CD4-positive, alpha-beta T cell treated with Interleukin-6 at 100 ng/mL for 8 hours (primary cell): ENCODE data around the gene SERPINB12.

Experiments used
- DNase-seq: peaks from one replicate; pipeline ENCODE4 v3.0.0-alpha.2; 2020; ENCODE audit warnings: mixed read lengths, low spot score

Gene SERPINB12

DNA sequence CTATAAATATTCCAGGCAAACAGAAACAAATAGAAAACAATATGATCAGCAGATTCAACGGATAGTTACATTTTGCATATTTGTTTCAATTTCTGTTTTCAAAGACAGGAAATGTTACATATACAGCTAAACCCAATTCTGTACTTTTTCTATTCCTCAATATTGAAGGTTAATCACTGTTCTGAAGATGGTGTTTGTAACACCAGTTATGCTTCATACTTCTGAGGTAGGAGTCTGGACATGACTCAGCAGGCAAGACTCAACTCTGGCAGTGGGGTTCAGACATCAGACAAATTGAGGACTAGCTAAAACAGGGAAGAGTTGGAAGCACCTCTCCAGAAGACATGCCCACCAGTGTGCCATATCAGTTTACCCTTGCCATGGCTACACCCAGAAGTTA is 61.6 kb downstream of the SERPINB12 start:
- DNase-seq, result no peak

DNA sequence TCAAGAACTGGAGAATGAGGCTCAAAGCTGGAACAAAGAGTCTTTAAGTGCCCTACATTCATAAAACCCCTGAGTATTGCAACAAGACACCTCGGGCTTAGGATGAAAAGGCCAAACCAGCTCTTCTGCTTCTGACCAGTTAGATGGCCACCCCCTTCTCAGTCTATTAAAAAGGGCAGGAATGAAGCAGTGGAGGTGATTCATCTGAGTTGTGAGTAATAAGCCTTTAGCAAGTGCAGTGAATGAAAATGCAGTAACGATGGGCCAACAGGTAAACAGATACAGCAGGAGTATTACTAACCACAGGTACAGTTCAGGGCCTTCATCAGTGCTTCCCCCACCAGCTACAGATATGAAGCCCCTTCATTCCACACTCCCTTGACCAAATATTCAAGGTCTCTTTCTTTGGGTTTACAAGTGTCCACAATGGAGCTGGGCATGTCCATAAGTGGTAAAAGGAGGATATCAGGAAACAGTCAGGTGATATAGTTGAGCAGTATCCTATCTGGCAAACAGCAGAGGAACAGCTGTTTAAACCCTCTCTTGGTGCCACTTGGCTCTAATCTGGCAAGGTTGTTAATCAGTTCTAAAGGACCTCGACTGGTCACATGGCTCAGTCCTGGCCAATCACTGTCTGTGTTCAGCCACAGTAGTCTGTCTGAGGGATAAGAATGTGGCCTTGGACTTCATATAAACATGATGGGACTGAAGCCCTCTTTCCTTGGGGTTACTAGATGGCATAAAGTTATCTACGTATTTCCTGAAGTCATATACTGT is 62.8 kb downstream of the SERPINB12 start:
- no peak for DNase-seq

DNA sequence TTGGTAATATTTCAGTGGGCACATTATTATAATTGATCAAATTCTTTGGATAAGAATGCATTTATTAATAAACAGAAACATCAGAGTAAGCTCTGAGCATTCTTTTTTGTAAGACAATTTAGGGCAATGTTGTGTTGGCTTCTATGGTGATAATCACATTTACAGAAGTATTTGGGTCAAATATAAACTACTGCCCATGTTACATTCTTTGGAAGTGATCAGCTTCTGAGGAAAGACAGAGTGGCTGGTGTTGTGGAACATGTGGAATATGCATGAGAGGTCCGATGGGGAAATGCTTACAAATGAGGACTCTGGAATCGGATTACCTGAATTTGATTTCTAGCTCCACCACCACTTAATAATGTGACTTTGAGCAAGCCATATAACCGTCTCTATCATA is 64.4 kb downstream of the SERPINB12 start:
- no peak for DNase-seq

DNA sequence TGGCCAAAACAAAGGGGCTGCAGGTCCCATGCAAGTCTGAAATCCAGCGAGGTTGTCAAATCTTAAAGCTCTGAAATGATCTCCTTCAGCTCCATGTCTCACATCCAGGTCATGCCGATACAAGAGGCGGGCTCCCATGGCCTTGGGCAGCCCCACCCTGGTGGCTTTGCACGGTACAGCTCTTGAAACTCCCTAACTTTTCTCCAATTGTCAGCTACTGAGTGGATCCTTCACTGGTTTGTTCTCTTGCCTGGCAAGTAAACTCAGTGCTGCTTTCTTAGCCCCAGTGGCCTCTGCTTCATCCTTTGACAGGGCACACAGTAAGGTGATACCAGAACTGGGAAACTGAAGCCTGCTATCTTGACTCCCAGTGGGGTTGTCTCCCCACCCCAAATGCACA is 71.3 kb downstream of the SERPINB12 start:
- DNase-seq, result no peak

DNA sequence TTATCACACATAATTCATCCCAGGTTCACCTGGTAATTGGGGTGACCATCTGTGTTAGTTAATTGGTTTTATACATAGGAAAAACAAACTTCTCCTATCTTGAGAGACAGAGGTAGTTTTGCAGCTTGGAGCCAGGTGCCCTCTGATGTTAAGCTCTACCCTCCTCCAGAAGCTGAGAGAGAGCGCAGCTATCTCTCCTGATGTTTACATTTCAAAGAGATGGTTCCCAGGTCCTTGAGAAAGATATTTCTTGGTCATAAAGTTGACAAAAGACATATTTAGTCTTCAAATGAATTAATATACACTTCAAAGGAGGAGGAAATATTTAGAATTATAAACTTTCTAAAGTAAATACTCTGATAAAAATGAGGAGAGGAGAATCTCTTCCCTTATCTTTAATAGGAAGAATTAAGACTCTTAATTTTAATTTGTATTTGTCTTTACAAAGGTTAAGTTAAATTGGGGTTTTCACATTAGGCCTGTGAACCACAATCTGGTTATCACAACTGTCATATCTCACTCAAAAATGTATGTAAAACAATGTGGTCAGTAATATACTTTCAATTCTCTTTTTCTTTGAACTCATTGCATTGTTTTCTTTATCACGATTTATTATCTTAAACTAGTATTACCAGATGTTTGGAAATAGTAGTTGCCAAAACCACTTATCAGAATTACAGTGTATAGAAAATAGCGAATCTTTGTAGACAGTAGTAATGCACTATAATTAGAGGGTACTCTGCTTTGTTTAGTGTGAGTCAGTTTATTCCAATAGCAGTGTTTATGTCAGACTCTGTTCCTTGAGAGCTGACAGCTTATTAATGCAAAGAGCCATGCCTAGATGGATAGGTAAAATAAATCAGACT is 75.1 kb downstream of the SERPINB12 start:
- DNase-seq, result no peak

DNA sequence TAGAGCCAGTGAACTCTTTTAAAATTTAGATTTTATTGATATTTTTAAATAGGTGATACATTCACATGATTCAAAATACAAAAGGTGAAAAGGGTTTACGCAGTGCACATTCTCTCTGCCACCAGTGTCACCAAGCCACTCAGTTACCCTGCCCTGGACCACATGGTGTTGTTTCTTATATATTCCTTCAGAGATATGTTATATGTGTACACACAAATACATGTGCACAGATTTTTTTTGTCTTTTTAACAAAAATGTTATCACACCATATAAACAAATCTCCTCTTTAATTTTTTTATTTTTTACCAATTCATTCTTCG is 75.7 kb downstream of the SERPINB12 start:
- no peak for DNase-seq
